Measurements from ENCODE around the gene RNF34. TPM values are rescaled to one million over a fixed set of nuclear protein-coding genes. Genes with fewer than 3 reads are reported as not detected.

RNF34 gene
- total and polyA plus RNA-seq, 4 donors, result 13.9 to 49.2 (median 31.8) TPM

DNA sequence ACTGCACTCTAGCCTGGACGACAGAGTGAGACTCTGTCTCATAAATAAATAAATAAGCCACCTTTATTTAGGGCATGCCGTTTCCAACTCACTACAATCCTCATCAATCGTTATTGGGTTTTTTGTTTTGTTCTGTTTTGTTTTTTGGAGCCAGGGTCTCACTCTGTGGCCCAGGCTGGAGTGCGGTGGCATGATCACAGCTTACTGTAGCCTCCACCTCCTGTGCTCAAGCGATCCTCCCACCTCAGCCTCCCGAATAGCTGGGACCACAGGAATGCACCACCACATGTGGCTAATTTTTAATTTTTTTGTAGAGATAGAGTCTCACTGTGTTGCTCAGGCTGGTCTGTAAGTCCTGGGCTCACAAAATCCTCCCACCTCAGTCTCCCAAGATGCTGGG lies 44.1 kb upstream of the RNF34 start:
- no peaks in the 10 kb centered on the region for H3K9me3 ChIP-seq (ENCODE audit: control insufficient read depth in 4 of 4, insufficient read depth in 3 of 4, low read length in 3 of 4)
- 90 to 91% methylated on average over 6 of the region's 6 CpGs for WGBS, 2 donors
- H3K4me1 ChIP-seq (ENCODE audit: control insufficient read depth in 5 of 5, insufficient read depth in 5 of 5, low read length in 5 of 5), result peaks cover 0 to 5% (median 4%) of the 10 kb centered on the region in 5 donors
- no peaks in the 10 kb centered on the region for H3K27me3 ChIP-seq (ENCODE audit: control insufficient read depth in 3 of 3, insufficient read depth in 3 of 3, low read length in 2 of 3)
- no peak overlapping the region for H3K27ac ChIP-seq (ENCODE audit: low read depth in 1 of 2, low read length in 1 of 2)
- H3K36me3 ChIP-seq (ENCODE audit: control insufficient read depth in 4 of 4, insufficient read depth in 4 of 4, low read length in 4 of 4), result no peaks in the 10 kb centered on the region
- no peak for DNase-seq
- no peak overlapping the region for H3K4me3 ChIP-seq
- H3K9ac ChIP-seq (ENCODE audit: insufficient read depth in 1 of 2, low read length in 2 of 2), result no peak overlapping the region
- TF ChIP-seq, protein P1, sequence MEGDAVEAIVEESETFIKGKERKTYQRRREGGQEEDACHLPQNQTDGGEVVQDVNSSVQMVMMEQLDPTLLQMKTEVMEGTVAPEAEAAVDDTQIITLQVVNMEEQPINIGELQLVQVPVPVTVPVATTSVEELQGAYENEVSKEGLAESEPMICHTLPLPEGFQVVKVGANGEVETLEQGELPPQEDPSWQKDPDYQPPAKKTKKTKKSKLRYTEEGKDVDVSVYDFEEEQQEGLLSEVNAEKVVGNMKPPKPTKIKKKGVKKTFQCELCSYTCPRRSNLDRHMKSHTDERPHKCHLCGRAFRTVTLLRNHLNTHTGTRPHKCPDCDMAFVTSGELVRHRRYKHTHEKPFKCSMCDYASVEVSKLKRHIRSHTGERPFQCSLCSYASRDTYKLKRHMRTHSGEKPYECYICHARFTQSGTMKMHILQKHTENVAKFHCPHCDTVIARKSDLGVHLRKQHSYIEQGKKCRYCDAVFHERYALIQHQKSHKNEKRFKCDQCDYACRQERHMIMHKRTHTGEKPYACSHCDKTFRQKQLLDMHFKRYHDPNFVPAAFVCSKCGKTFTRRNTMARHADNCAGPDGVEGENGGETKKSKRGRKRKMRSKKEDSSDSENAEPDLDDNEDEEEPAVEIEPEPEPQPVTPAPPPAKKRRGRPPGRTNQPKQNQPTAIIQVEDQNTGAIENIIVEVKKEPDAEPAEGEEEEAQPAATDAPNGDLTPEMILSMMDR (IDR thresholded peaks at IDR 0.05; ENCODE audit: control extremely low read depth, extremely low read depth), result no peak
- ATAC-seq (ENCODE audit: insufficient read depth, low FRiP score), result no peak

- H3K9ac ChIP-seq (ENCODE audit: insufficient read depth in 1 of 2, low read length in 2 of 2), result no peak overlapping the region
- no peaks in the 10 kb centered on the region for H3K36me3 ChIP-seq (ENCODE audit: control insufficient read depth in 4 of 4, insufficient read depth in 4 of 4, low read length in 4 of 4)
- TF ChIP-seq, protein P1 (IDR thresholded peaks at IDR 0.05; ENCODE audit: control extremely low read depth, extremely low read depth), result no peak
- 78 to 82% methylated on average over 3 of the region's 3 CpGs for WGBS, 2 donors
- H3K4me1 ChIP-seq (ENCODE audit: control insufficient read depth in 5 of 5, insufficient read depth in 5 of 5, low read length in 5 of 5), result peaks cover 0 to 5% (median 0%) of the 10 kb centered on the region in 5 donors
- no peak for ATAC-seq (ENCODE audit: insufficient read depth, low FRiP score)
- no peak for DNase-seq
- no peak overlapping the region for H3K27ac ChIP-seq (ENCODE audit: low read depth in 1 of 2, low read length in 1 of 2)
- H3K4me3 ChIP-seq, result no peak overlapping the region
- H3K27me3 ChIP-seq (ENCODE audit: control insufficient read depth in 3 of 3, insufficient read depth in 3 of 3, low read length in 2 of 3), result no peaks in the 10 kb centered on the region
- H3K9me3 ChIP-seq (ENCODE audit: control insufficient read depth in 4 of 4, insufficient read depth in 3 of 4, low read length in 3 of 4), result no peaks in the 10 kb centered on the region
Observed at GRCh38 chr12:121356657-121357056, 43.3 kb upstream of the RNF34 start.

GRCh38 chr12:121357331-121357730 lies 42.6 kb upstream of the RNF34 start:
- TF ChIP-seq, protein P1 (IDR thresholded peaks at IDR 0.05; ENCODE audit: control extremely low read depth, extremely low read depth), result no peak
- Histone ChIP-seq H3K4me1 (ENCODE audit: control insufficient read depth in 5 of 5, insufficient read depth in 5 of 5, low read length in 5 of 5) (peaks cover 0 to 5% (median 0%) of the 10 kb centered on the region in 5 donors), H3K36me3 (ENCODE audit: control insufficient read depth in 4 of 4, insufficient read depth in 4 of 4, low read length in 4 of 4) (no peaks in the 10 kb centered on the region), H3K27ac (ENCODE audit: low read depth in 1 of 2, low read length in 1 of 2) (no peak overlapping the region), H3K9me3 (ENCODE audit: control insufficient read depth in 4 of 4, insufficient read depth in 3 of 4, low read length in 3 of 4) (no peaks in the 10 kb centered on the region), H3K4me3 (no peak overlapping the region), H3K9ac (ENCODE audit: insufficient read depth in 1 of 2, low read length in 2 of 2) (no peak overlapping the region), H3K27me3 (ENCODE audit: control insufficient read depth in 3 of 3, insufficient read depth in 3 of 3, low read length in 2 of 3) (no peaks in the 10 kb centered on the region)
- DNase-seq, result no peak
- 77 to 80% methylated on average over 4 of the region's 4 CpGs for WGBS, 2 donors
- no peak for ATAC-seq (ENCODE audit: insufficient read depth, low FRiP score)

DNA sequence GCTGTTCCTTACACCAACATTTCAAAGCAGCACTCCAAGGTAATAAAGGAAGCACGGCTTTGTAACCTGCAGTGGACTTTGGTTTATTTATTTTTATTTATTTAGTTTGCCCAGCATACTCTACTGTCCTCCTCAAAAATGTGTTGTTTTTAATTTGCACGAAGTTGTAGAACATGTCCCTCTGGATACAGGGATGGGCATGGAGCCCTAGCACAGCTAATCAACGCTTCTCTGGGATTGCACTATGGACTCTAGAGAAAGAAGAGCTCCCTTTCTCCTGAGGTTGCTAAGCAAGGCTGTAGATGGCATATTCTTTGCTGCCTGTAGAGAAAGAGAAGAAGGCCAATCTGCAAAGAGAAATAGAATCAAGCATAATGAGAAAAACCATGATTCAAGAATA lies 41.8 kb upstream of the RNF34 start:
- ATAC-seq (ENCODE audit: insufficient read depth, low FRiP score), result no peak
- WGBS, 2 donors, result 66 to 83% methylated on average over 3 of the region's 3 CpGs

More for the DNA sequence above, 41.8 kb upstream of the RNF34 start:
- TF ChIP-seq, protein P1 (IDR thresholded peaks at IDR 0.05; ENCODE audit: control extremely low read depth, extremely low read depth), result no peak
- Histone ChIP-seq H3K4me1 (ENCODE audit: control insufficient read depth in 5 of 5, insufficient read depth in 5 of 5, low read length in 5 of 5) (peaks cover 0 to 3% (median 0%) of the 10 kb centered on the region in 5 donors), H3K9me3 (ENCODE audit: control insufficient read depth in 4 of 4, insufficient read depth in 3 of 4, low read length in 3 of 4) (no peaks in the 10 kb centered on the region), H3K9ac (ENCODE audit: insufficient read depth in 1 of 2, low read length in 2 of 2) (no peak overlapping the region), H3K27me3 (ENCODE audit: control insufficient read depth in 3 of 3, insufficient read depth in 3 of 3, low read length in 2 of 3) (no peaks in the 10 kb centered on the region), H3K36me3 (ENCODE audit: control insufficient read depth in 4 of 4, insufficient read depth in 4 of 4, low read length in 4 of 4) (no peaks in the 10 kb centered on the region), H3K4me3 (no peak overlapping the region), H3K27ac (ENCODE audit: low read depth in 1 of 2, low read length in 1 of 2) (no peak overlapping the region)
- no peak for DNase-seq
